ENCODE measurements around the gene NAXD.
"Not testable (repeated sequence)": the region's sequence is repeated elsewhere in the genome, so short reads cannot be mapped to it uniquely, and the experiment has no call there.

DNA sequence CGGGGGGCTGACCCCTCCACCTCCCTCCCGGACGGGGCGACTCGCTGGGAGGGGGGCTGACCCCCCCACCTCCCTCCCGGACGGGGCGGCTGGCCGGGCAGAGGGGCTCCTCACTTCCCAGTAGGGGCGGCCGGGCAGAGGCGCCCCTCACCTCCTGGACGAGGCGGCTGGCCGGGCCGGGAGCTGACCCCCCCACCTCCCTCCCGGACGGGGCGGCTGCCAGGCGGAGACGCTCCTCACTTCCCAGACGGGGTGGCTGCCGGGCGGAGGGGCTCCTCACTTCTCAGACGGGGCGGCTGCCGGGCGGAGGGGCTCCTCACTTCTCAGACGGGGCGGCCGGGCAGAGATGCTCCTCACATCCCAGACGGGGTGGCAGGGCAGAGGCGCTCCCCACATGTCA lies 9.1 kb upstream of the NAXD start:
- TF ChIP-seq, protein P1, sequence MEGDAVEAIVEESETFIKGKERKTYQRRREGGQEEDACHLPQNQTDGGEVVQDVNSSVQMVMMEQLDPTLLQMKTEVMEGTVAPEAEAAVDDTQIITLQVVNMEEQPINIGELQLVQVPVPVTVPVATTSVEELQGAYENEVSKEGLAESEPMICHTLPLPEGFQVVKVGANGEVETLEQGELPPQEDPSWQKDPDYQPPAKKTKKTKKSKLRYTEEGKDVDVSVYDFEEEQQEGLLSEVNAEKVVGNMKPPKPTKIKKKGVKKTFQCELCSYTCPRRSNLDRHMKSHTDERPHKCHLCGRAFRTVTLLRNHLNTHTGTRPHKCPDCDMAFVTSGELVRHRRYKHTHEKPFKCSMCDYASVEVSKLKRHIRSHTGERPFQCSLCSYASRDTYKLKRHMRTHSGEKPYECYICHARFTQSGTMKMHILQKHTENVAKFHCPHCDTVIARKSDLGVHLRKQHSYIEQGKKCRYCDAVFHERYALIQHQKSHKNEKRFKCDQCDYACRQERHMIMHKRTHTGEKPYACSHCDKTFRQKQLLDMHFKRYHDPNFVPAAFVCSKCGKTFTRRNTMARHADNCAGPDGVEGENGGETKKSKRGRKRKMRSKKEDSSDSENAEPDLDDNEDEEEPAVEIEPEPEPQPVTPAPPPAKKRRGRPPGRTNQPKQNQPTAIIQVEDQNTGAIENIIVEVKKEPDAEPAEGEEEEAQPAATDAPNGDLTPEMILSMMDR (IDR thresholded peaks at IDR 0.05; ENCODE audit: insufficient read depth, low read length, poor library complexity, severe bottlenecking), result not testable (repeated sequence)
- TF ChIP-seq EZH2phosphoT487 (conservative IDR thresholded peaks at IDR 0.05; ENCODE audit: low read length), result not testable (repeated sequence)

All from SU-DHL-6 (cell line).